GM10847 (cell line): ENCODE results near the gene CELSR3.

ENCODE experiments used
- POLR2A ChIP-seq: IDR thresholded peaks from 2 replicates; pipeline ENCODE4 v1.6.1; 2011; ENCODE audit not compliant: insufficient read length; ENCODE audit errors: extremely low read depth

The CELSR3 gene

DNA sequence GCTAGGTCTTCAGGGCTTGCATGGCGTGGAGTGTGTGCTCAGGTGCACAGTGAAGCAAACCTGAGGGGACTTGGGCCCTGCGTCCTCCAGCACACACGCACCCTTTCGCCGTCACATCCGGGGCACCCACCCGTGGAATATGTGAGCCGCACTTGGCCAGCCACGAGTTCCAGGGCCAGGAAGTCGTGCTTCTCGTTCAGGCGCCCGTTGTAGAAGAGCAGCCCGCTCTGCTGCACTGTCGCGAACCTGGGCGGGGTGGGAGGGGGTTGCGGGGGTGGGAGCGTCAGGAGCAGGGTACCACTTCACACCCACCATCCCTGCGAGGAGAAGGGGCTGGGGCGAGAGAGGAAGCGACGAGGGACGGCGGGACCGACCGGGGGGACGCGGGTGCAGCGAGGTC lies 7.1 kb downstream of the CELSR3 start:
- no peak for TF ChIP-seq POLR2A

DNA sequence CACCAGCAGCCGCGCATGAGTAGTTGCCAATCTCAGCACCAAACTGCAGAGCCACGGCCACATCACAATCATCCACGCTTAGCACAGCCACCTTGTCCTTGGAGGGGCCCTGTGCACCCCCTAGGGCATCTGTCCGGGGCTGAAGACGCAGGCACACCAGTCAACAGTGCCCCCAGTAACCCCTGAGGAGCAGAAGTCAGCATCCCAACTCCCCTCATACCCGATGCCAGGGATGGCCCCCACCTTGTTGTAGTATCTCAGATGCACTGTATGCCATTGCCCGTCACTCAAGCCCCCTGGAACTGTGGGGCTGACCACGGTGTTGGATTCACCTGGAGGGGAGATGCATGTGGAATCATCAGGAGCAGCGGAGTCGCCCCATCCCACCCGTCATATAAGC lies 7.6 kb downstream of the CELSR3 start:
- no peak for TF ChIP-seq POLR2A

DNA sequence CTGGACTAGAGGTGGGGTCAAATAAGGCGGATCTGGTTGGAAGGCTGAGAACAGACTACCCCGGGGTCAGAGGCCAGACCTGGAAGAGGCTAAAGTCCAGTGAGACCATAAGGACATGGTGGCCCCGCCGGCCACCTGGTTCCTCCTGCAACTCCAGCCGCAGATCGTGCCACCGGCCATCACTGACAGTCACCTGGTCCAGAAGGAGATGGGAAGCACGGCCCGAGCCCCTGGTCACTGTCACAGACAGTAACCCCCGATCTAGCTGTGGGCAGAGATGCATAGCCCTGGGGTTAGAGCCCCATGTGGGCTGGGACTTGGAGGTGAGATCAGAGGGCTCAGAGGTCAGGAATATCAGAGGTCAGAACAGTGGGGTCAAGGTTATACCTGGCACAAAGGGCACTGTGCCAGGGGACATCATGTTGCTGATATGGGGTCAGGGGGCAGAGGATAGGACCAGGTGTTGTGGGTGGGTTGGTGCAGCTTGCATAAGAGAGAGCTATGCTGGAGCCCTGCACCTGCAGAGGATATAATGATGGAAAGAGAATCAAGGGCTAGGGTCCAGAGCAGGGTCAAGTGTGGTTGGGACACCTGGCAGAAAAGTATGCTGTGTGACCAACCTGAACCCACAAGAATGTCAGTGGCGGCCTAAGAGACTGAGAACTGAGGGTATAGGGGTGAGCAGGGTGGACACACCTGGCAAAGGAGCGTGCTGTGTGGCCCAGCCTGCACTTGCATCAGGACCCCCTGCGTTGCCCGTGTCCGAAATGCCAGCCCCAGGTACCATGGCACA lies 9.6 kb downstream of the CELSR3 start:
- TF ChIP-seq POLR2A, result no peak

DNA sequence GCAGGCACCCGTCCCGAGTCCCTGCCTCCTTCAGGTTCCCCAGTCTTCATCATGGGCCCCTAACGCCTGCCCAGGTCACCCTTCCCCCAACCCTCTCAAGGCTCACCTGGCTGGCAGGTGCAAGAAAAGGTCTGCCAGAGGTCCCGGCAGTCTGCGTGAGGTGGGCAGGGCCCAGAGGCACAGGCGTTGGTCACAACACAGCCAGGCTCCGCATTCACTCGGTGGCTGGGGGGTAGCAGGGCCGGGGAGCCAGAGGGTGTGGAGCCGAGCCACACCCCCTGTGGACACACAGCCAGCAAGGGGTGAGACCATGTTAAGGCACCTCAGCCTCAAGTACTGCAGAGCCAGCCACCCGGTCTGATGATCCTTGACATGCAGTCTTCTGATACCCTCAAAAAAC lies 10.9 kb downstream of the CELSR3 start:
- TF ChIP-seq POLR2A, result no peak

DNA sequence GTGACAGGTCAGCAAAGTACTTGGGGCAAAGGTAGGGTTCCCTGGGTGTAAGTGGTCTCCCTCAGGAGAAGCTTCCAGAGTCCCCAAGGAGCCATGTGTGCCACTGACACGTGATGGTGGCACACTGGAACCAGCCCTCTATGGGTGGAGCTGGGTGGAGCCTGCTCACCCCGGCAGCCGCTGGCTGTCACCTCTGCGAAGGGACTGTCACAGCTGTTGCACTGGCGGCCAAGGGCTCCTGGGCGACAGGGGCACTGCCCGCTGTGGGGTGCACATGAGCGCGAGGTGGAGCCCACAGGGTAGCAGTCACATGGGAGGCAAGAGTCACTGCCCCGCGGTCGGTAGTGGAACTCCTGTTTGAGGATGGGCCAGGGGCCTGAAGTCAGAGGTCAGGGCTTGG lies 12.0 kb downstream of the CELSR3 start:
- no peak for TF ChIP-seq POLR2A

DNA sequence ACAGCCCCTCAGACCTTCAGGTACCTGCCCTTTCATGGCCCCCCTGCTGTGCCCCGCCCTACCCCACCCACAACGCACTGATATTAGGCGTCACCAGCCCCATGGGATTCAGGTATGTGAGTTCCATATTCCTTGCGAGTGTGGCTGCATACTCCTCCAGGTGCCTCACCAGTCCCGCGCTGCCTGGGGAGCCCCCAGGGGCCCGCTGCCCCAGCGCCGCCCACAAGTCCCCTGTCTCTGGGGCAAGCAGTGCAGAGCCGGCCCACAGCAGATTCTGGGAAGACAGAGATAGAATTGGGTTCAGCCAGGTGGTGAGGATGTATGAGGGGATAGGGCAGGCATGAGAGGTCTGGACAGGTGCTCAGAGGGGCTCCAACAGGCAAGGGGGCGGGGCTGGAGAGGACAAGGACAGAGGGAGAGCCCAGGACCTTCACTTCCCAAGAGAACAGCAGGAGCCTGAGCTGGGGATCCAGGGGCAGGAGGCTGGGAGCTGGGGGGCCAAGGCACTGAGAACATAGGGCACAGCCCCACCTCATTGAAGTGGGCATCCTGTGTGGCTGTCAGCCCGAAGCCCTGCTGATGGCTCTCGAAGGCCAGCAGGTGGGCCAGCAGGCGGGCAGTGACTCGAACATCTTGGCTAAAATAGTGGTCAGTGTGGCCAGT lies 14.4 kb downstream of the CELSR3 start:
- no peak for TF ChIP-seq POLR2A

DNA sequence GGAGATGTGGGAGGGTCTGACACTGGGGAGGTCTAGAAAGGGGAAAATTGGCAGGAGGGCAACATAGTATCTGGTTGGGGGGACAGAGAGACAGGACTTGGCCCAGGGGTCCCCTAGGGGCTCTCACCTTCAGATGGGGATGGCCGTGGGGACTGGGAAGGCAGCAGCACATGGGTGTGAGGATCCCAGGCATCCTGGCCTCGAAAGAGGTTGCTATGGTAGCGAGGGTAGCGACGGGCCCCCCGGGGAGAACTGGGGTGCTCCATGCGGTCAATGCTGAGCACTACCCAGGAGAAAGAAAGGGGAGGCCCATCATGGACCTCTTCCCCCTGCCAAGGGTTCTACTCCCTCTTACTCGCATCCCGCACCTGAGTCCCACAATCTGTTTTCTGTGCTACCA lies 15.0 kb downstream of the CELSR3 start:
- no peak for TF ChIP-seq POLR2A

DNA sequence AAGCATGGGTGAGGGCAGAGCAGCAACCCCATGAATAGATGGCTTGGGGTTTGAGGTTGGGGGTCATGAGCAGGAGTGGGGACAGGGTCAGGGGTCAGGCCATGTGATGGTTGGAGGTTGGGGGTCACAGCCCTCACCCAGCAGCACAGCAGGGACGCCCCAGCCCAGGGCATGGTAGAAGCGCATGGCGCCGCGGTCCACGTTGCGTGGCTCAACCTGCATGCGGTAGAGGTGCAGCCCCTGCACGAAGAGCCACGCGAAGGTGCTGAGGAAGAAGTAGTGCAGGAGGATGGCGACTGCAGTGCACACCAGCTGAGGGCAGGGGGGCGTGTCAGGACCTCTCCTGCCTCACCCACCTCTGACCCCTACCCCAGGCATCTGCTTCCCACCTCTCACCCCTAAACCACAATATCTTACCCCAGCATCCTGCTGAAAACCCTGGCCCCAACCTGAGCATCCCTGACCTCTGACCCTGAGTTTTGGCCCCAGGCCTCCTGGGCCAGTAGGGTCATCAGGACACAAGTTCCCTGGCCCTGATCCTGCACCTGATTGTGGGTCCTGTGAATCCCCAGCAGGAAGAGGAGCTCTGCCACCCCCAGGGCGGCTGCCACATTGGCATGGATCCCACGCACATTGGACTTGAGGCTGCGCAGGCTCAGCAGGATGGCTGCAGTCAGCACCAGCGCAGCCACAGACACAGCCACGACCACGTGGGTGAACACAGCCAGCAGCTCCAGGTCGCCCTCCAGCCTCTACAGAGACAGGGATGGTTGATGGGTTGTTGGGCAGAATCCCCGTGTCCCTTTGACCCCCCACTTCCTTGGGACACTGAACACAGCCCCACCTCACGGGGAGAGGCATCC lies 17.6 kb downstream of the CELSR3 start:
- TF ChIP-seq POLR2A, result no peak

DNA sequence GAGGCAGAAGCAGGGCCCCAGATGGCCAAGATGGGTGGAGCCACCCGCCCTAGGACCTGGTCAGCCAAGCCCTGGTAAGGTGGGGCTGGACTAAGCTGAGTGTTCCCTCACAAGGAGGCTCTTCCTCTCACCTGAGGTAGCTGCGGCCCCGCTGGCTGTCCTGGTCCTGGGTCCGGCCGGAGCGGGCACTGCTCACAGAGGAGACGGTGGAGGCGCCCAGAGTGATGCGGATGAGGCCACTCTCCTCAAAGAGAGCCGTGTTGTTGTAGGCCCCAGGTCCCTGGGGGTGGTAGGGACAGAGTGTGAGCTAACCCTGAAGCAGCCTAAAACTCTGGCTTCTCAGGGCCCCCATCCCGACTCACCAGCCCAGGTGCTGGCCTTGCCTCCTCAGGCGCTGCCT lies 20.1 kb downstream of the CELSR3 start:
- TF ChIP-seq POLR2A, result no peak

DNA sequence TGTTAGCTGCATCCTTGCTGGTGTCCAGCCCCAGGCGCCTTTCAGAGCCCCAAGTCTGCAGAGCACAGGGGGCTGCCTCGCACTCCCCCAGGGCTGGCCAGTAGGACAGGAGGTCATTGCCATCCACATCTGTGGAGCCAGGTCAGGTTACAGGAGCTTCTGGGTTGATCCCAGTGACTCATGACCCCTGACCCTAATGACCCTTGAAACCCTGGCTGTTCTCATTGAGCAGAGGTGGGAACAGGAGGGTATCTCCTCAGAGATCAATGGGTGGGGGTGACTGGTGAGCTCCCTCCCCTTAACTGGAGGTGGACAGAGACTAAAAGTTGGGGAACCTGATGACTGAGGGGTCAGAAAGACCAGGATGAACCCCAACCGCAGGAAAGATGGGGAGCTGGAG lies 21.3 kb downstream of the CELSR3 start:
- no peak for TF ChIP-seq POLR2A

DNA sequence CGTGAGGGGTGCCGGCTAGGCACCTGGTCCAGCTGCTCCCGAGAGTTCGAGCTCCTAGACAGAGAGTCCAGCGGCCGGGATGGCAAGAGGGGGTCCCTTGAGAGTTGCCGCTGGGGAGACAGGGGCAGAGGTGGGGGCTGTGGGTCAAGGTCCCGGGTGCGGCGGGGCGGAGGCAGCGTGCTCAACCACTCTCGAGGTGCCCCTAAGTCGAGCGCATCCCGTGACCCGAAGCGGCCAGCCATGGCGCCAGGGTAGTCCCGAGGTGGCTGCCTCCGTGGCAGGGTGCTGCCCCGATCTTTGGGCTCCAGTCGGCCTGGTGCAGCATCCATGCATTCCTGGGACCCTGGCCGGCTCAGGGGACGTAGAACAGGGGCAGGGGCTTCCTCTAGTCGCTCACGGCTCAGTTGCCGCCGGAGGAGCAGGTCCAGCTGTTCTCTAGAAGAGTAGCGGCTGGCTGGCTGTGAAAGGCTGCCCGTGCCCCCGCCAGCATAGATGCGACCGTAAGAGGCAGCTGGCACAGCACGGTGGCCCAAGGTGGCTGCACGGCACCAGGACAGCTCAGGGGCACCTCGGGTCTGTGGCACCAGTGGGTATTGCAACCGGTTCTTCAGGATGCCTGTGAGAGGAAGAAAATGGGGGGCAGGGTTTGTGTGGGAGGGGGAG lies 22.6 kb downstream of the CELSR3 start:
- no peak for TF ChIP-seq POLR2A

DNA sequence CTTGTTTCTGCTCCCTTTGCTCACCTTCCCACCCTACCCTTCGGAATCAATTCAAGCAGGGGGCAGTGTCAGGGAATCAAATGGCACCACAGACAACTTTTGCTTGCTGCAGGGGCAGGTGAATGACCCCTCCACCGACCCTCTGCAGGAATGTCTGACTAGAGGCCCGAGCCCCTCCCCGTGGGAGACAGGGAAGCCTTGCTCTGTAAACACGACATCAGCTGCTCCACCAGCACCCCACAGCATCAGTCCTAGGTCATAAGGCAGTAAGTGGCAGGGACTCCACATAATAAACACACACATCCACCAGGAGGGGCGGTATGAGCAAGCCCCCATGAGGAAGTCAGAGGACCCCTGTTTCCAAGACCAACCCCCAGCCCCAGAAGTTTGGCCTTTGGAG lies 25.4 kb downstream of the CELSR3 start:
- no peak for TF ChIP-seq POLR2A

DNA sequence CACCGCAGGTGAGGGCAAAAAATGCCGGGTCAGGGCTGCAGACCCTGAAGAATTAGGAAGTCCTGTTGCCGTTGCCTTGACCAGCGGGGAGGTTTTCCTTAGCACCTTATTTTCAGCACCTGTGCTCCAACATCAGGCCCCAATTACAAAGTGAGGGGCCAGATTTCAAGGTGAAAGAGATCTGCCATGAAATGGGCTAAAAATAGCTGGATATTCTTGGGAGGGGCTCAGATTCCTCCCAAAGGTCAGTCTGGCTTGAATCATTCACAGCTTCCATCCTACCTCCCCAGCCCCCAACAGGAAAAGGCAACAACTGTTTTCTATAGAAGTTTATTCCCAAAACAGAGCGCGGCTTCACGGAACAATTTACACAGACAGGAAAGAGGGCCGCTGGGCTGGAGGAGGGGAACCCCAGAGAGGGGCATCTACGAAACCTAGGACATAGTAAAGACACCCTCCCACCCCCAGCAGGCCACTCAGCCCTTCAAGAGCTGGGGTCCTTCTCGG lies 26.5 kb downstream of the CELSR3 start:
- no peak for TF ChIP-seq POLR2A

DNA sequence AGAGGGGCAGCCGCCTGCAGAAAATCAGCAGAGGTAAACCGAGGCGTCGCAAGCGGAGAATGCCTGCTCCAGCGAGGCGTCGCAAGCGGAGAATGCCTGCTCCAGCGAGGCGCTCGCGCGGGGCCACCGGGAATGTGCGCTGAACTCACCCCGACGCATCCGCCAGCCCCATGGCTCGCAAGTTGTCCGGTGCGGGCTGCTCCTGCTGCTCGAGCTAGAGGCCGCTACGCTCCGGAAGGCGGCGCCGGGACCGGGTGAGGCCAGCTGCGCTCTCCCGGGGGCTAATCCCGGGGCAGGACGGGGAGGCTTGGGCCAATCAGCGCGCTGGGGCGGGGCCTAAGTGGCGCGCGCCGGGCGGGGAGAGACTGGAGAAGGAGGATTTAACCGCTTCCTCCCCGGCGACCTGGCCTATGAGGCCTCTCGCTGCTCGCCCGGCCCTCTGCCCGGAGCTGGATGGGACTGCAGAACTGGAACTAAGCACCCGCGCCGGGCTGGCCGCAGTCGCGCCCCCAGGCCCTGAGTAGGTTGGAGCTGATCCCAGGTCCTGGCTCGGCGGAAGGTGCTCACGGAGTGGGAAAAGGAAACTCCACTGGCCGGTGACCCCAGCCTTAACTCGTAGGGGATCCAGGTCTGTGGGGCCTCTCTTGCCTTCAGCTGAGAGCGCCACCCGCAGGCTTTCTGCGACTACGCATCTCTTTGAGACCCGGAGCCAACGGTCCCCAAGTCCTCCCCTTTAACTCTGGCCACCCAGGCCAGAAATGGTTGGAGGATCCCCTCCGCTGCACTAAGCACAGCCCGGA lies 27.3 kb downstream of the CELSR3 start, which contains the start of gene SLC26A6:
Gene SLC26A6, minus strand, starts transcription at position 240 of the 800 bp plus-strand sequence. Its CDS starts 68 bp downstream, at position 172.
- peak; percentile 30 for TF ChIP-seq POLR2A

DNA sequence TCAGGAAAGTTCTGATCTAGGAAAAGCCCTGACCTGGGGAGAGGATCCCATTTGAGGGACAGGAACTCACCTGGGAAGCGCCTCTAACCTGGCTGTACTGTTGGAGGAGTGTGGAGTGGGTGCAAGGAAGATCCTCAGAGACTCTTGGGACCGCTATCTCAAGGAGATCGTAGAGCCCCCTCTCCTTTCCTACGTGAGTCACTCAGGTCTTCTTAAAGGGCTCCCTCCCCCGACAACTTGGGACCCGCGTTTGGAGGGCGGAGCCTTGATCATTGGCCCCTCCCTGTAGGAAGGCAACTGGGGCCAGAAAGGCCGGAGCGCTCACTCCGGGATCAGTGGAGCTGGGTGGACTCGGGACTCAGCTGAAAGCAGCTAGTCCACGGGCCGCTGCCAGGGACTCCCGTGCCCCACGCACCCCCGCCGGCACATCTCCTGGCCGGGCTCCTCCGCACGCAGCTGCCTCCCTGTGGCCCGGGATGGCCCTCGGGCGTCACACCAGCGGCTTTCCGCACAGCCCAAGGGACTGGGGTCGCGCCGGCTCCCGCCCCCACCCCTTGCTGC lies 27.9 kb downstream of the CELSR3 start:
- no peak for TF ChIP-seq POLR2A
